Activated T-helper 17 cell treated with anti-CD3 and anti-CD28 coated beads, Interleukin-2, amount 50 U/mL, for 72 hours (primary cell): ENCODE measurements around the gene RAB11B. TPM values are rescaled to one million over a fixed set of nuclear protein-coding genes. Genes with fewer than 3 reads are reported as not detected.
"Not testable (repeated sequence)": the region's sequence is repeated elsewhere in the genome, so short reads cannot be mapped to it uniquely, and the experiment has no call there.

ENCODE experiments used
- ATAC-seq: fragments of 150-1000 bp; cut with Tn5 transposase; replicated peaks from 2 replicates; pipeline ENCODE4 v1.10.0; 2021; ENCODE audit warnings: mild to moderate bottlenecking, moderate library complexity
- H3K27ac Mint-ChIP-seq: one replicate; pipeline ENCODE4 v1.8.0; 2022; ENCODE audit warnings: mixed read lengths
- H3K27me3 Mint-ChIP-seq: one replicate; pipeline ENCODE4 v1.8.0; 2022; ENCODE audit warnings: mixed read lengths
- H3K36me3 Mint-ChIP-seq: one replicate; pipeline ENCODE4 v1.8.0; 2022; ENCODE audit warnings: low read depth, mild to moderate bottlenecking, mixed read lengths
- H3K4me1 Mint-ChIP-seq: one replicate; pipeline ENCODE4 v1.8.0; 2022; ENCODE audit warnings: mixed read lengths
- H3K4me3 Mint-ChIP-seq: one replicate; pipeline ENCODE4 v1.8.0; 2022; ENCODE audit warnings: mild to moderate bottlenecking, mixed read lengths
- H3K9me3 Mint-ChIP-seq: one replicate; pipeline ENCODE4 v1.8.0; 2022; ENCODE audit warnings: mixed read lengths
- total RNA-seq, 2 donors: library from RNA; stranded (reverse); gene quantifications; one replicate each; pipeline ENCODE4 v1.2.3, GENCODE V29; 2022

RAB11B gene
- total RNA-seq, 2 donors from 2014 or later = 79.0 to 81.1 TPM

DNA sequence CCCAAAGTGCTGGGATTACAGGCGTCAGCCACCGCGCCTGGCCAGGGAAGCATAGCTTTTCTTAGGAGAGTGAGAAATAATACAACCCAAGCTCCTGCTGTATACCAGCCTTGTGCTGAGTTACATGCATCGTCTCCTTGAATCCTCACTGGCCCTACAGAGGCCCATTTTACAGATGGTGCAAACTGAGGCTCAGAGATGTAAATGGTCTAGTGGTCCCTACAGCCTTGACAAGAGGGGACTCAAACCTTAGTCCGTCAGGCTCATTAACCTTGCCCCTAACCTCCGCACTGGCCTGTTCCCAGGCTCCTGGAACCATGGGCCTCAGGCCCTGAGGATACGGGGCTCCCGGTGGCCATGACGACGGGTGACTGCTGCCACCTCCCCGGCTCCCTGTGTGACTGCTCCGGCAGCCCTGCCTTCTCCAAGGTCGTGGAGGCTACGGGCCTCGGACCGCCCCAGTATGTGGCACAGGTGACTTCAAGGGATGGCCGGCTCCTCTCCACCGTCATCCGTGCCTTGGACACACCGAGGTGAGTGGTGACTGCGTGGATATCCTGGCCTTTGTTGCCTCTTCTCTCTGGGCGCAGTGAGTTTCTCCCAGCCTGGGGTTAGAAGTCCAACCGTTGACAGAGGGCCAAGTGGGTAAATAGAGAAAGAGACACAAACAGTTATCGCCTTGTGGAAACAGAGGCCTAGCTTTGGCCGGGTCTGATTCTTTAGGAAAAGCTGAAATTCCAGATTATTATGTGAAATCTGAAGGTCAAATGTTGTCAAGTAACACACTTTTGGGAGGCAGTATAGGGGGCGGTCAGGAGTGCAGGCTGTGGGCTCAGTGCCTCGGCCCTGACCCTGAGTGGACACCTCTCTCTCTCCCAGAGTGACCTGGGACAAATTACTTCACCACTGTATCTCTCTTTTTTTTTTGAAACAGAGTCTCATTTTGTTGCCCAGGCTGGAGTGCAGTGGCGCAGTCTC lies 31.6 kb downstream of the RAB11B start:
- Mint-ChIP-seq H3K36me3 (peaks cover 10% of the 10 kb centered on the region), H3K27me3 (no peaks in the 10 kb centered on the region), H3K27ac (no peak overlapping the region), H3K4me1 (no peaks in the 10 kb centered on the region), H3K9me3 (no peaks in the 10 kb centered on the region), H3K4me3 (no peak overlapping the region)
- ATAC-seq = no peak

DNA sequence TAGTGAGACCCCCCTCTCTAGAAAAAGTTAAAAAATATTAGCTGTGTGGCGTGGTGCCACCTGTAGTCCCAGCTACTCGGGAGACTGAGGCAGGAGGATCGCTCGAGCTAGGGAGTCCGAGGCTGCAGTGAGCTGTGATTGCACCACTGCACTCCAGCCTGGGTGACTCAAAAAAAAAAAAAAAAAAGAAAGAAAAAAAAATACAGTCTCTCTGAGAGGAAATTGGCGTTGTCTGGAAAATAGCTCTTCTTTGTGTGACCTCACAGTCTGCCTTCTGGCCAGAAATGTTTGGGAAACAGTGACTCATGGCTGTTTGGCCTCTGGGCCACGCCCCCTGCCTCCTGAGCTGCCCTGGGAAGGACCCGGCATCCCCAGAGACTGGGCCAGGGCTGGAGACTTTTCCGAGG lies 33.7 kb downstream of the RAB11B start:
- ATAC-seq = peak; percentile 3
- Mint-ChIP-seq H3K4me3 (no peak overlapping the region), H3K4me1 (no peaks in the 10 kb centered on the region), H3K36me3 (peaks cover 10% of the 10 kb centered on the region), H3K27ac (no peak overlapping the region), H3K27me3 (no peaks in the 10 kb centered on the region), H3K9me3 (no peaks in the 10 kb centered on the region)

DNA sequence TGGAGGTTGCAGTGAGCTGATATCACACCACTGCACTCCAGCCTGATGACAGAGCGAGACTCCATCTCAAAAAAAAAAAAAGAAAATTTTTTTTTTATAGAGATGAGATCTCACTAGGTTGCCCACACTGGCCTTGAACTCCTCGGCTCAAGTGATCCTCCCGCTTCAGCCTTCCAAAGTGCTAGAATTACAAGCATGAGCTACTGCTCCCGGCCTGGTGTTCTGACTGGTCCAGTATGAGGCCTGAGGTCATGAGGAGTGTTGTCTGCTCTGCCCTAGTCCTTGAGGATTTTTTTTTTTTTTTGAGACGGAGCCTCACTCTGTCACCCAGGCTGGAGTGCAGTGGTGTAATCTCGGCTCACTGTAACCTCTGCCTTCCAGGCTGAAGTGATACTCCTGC lies 35.2 kb downstream of the RAB11B start:
- not testable (repeated sequence) for H3K36me3 Mint-ChIP-seq, H3K4me3 Mint-ChIP-seq, H3K27me3 Mint-ChIP-seq, H3K9me3 Mint-ChIP-seq, H3K4me1 Mint-ChIP-seq, ATAC-seq, H3K27ac Mint-ChIP-seq

DNA sequence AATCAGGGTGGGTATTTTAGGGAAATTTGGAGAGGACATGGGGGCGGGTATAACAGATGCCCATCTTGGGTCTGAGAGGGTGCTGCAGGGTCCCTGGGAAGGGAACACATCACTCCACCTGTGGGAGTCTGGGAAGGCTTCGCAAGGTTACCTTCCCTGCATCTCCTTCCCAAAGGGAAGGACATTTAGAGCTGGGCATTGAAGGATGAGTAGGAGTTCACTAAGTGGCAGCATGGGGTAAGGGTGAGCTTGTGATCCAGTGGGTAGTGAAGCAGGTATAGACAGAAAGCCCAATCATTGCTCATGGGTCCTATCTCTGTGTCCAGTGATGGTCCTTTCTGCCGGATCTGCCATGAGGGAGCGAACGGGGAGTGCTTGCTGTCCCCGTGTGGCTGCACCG lies 36.1 kb downstream of the RAB11B start:
- H3K27me3 Mint-ChIP-seq = no peaks in the 10 kb centered on the region
- no peaks in the 10 kb centered on the region for H3K9me3 Mint-ChIP-seq
- ATAC-seq = no peak
- peaks cover 15% of the 10 kb centered on the region for H3K36me3 Mint-ChIP-seq
- no peak overlapping the region for H3K4me3 Mint-ChIP-seq
- H3K27ac Mint-ChIP-seq = no peak overlapping the region
- H3K4me1 Mint-ChIP-seq = no peaks in the 10 kb centered on the region

DNA sequence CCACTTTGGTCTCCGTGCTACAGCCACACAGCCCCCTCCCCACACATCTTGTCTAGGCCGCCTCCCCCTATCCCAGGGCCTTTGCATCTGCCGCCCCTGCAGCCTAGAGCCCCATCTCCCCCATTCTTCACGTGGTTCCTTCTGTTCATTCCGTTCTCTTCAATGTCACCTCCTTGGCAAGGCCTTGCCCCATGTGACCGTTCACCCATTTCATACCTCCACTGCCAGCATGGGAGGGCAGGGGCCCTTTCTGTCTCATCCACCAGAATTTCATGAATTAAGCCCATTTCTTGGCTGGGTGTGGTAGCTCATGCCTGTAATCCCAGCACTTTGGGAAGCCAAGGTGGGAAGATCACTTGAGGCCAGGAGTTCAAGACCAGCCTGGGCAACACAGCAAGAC lies 38.9 kb downstream of the RAB11B start:
- H3K27ac Mint-ChIP-seq = no peak overlapping the region
- ATAC-seq = no peak
- no peaks in the 10 kb centered on the region for H3K9me3 Mint-ChIP-seq
- H3K36me3 Mint-ChIP-seq = peaks cover 5% of the 10 kb centered on the region
- no peaks in the 10 kb centered on the region for H3K27me3 Mint-ChIP-seq
- no peak overlapping the region for H3K4me3 Mint-ChIP-seq
- H3K4me1 Mint-ChIP-seq = no peaks in the 10 kb centered on the region

DNA sequence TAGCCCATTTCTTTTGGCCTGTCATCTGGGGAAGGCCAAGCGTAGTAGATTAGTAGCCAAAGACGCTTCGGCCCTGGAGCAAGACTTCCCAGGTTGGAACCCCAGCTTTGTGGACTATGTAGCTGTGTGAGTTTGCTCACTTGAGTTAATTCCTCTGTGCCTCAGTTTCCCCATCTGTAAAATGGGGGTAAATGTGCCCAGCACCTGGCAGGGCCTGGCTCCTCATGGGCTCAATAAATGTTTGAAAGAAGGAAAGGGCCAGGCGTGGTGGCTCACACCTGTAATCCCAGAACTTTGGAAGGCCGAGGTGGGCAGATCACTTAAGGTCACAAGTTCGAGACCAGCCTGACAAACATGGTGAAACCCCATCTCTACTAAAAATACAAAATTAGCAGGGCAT lies 39.7 kb downstream of the RAB11B start:
- Mint-ChIP-seq H3K4me3 (no peak overlapping the region), H3K27me3 (no peaks in the 10 kb centered on the region), H3K9me3 (no peaks in the 10 kb centered on the region), H3K4me1 (no peaks in the 10 kb centered on the region), H3K36me3 (peaks cover 5% of the 10 kb centered on the region), H3K27ac (no peak overlapping the region)
- ATAC-seq = no peak

DNA sequence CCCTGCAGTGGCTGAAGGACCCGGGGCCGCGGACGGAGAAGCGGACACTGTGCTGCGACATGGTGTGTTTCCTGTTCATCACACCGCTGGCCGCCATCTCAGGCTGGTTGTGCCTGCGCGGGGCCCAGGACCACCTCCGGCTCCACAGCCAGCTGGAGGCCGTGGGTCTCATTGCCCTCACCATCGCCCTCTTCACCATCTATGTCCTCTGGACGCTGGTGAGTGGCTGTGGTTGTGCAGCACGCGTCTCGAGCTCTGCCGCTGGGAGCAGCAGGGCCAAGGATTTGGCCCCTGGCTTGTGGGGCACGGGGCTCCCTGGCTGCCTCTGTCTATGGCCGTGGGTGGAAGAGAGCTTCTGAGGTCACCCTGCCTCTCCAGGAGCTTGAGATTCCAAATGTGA lies 40.5 kb downstream of the RAB11B start:
- H3K27ac Mint-ChIP-seq = peak overlapping the region; percentile 50
- ATAC-seq = no peak
- no peak overlapping the region for H3K4me3 Mint-ChIP-seq
- no peaks in the 10 kb centered on the region for H3K4me1 Mint-ChIP-seq
- H3K36me3 Mint-ChIP-seq = peaks cover 5% of the 10 kb centered on the region
- no peaks in the 10 kb centered on the region for H3K27me3 Mint-ChIP-seq
- no peaks in the 10 kb centered on the region for H3K9me3 Mint-ChIP-seq

DNA sequence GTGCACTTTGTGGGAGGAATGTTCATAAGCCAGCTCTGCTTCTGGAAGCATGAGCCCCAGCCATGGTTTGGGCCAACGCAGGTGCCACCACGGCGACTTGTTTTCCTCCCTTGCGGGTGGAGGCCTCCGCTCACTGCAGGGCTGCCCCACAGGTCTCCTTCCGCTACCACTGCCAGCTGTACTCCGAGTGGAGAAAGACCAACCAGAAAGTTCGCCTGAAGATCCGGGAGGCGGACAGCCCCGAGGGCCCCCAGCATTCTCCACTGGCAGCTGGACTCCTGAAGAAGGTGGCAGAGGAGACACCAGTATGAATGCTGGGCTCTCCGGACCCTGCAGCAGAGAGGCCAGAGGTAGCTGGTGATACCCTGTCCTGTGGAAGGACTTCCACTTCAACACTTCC lies 48.1 kb downstream of the RAB11B start:
- Mint-ChIP-seq H3K27ac (no peak overlapping the region), H3K4me3 (no peak overlapping the region), H3K9me3 (no peaks in the 10 kb centered on the region), H3K27me3 (no peaks in the 10 kb centered on the region), H3K4me1 (no peaks in the 10 kb centered on the region), H3K36me3 (no peaks in the 10 kb centered on the region)
- no peak for ATAC-seq

DNA sequence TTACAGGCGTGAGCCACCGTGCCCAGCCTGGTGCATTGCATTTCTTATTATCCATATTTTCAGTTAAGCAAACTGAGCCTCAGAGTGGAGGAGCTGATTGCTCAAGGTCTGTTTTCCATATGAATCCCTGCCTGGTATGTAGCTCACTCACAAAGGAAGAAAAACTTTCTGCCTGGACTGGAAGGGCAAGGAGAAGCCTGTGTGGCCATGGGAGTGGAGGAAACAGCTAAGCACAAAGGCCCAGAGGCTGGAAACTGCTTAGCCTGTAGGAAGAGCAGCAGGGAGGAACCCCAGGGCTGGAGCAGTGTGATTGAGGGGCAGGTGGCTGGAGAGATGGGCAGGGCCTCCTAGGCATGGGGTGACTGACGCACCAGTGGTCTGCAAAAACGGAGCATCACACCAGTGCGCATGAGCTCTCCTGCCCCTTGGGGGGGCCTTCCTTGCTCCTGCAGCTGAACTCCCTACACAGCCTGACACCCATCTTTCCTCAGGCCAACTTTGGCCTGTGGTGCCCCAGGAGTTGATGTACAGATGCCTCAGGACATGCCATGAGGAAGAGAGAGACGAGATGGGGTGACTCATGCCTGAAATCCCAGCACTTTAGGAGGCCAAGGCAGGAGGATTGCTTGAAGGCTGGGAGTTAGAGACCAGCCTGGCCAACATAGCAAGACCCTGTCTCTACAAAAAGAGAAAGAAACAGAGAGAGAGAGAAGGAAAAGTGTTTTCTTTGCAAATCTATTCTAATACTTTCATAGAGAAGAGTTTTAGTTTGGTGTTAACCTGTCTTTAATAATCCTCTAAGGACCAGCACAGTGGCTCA lies 51.8 kb downstream of the RAB11B start:
- H3K27ac Mint-ChIP-seq = peak overlapping the region; percentile 22
- H3K27me3 Mint-ChIP-seq = no peaks in the 10 kb centered on the region
- peaks cover 25% of the 10 kb centered on the region for H3K36me3 Mint-ChIP-seq
- H3K9me3 Mint-ChIP-seq = no peaks in the 10 kb centered on the region
- H3K4me3 Mint-ChIP-seq = no peak overlapping the region
- no peak for ATAC-seq
- peaks cover 5% of the 10 kb centered on the region for H3K4me1 Mint-ChIP-seq

GRCh38 chr19:8444140-8444676 lies 54.0 kb downstream of the RAB11B start:
- H3K4me1 Mint-ChIP-seq = peaks cover 22% of the 10 kb centered on the region
- H3K9me3 Mint-ChIP-seq, ATAC-seq, H3K27me3 Mint-ChIP-seq: not testable (repeated sequence)
- H3K27ac Mint-ChIP-seq = peak overlapping the region; percentile 99
- peaks cover 45% of the 10 kb centered on the region for H3K36me3 Mint-ChIP-seq
- peak overlapping the region; percentile 98 for H3K4me3 Mint-ChIP-seq

GRCh38 chr19:8444677-8445487 lies 54.7 kb downstream of the RAB11B start, which contains the start of gene HNRNPM:
Gene HNRNPM, plus strand, starts transcription at chr19:8444975. Its CDS starts 24 bp downstream, at chr19:8444999.
- H3K36me3 Mint-ChIP-seq = peaks cover 48% of the 10 kb centered on the region
- H3K4me1 Mint-ChIP-seq = peaks cover 24% of the 10 kb centered on the region
- no peaks in the 10 kb centered on the region for H3K9me3 Mint-ChIP-seq
- H3K4me3 Mint-ChIP-seq = peak within 1 kb of the TSS; percentile 98
- peak within 1 kb of the TSS; percentile 99 for H3K27ac Mint-ChIP-seq
- no peaks in the 10 kb centered on the region for H3K27me3 Mint-ChIP-seq
- ATAC-seq = peak; percentile 92

- H3K27me3 Mint-ChIP-seq = no peaks in the 10 kb centered on the region
- H3K9me3 Mint-ChIP-seq = no peaks in the 10 kb centered on the region
- H3K4me3 Mint-ChIP-seq = peak overlapping the region; percentile 98
- H3K27ac Mint-ChIP-seq = peak overlapping the region; percentile 94
- H3K36me3 Mint-ChIP-seq = peaks cover 53% of the 10 kb centered on the region
- ATAC-seq = peak; percentile 9
- H3K4me1 Mint-ChIP-seq = peaks cover 27% of the 10 kb centered on the region
These were observed 55.4 kb downstream of the RAB11B start for GRCh38 chr19:8445488-8446001.

- H3K36me3 Mint-ChIP-seq = peaks cover 58% of the 10 kb centered on the region
- no peaks in the 10 kb centered on the region for H3K27me3 Mint-ChIP-seq
- H3K9me3 Mint-ChIP-seq = no peaks in the 10 kb centered on the region
- H3K4me3 Mint-ChIP-seq = peak overlapping the region; percentile 98
- peak overlapping the region; percentile 94 for H3K27ac Mint-ChIP-seq
- H3K4me1 Mint-ChIP-seq = peaks cover 28% of the 10 kb centered on the region
- no peak for ATAC-seq
These were observed 56.0 kb downstream of the RAB11B start for GRCh38 chr19:8446061-8446709.
